Stimulated activated CD8-positive, alpha-beta memory T cell treated with anti-CD3 and anti-CD28 coated beads, Interleukin-2, amount 100 ng/mL, for 48 hours (primary cell): ENCODE data around the gene ZNF445.
A peak's percentile ranks its signal among the peaks of the same experiment; 100 is the strongest.
"Not testable (repeated sequence)": the region's sequence is repeated elsewhere in the genome, so short reads cannot be mapped to it uniquely, and the experiment has no call there.

Source experiments
- DNase-seq, 2 donors: peaks; one replicate each; pipeline ENCODE4 v3.0.0-alpha.2; 2020; ENCODE audit warnings: low read depth in 2 of 2

Gene ZNF445

GRCh38 chr3:44476181-44476611 is 1.3 kb downstream of the ZNF445 start:
- DNase-seq, result no peak

DNA sequence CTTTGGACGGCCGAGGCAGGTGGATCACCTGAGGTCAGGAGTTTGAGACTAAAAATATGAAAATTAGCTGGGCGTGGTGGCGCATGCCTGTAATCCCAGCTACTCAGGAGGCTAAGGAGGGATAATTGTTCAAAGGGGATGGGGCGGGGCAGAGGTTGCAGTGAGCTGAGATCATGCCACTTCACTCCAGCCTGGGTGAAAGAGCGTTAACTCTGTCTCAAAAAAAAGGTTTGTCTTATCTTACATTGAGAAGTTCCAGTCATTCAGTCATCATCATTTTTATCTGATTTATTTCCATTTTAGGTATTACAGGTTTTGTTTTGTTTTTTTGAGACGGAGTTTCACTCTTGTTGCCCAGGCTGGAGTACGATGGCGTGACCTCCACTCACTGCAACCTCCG is 2.6 kb downstream of the ZNF445 start:
- DNase-seq, result not testable (repeated sequence)

GRCh38 chr3:44470430-44470829 is 7.0 kb downstream of the ZNF445 start:
- DNase-seq, result no peak

DNA sequence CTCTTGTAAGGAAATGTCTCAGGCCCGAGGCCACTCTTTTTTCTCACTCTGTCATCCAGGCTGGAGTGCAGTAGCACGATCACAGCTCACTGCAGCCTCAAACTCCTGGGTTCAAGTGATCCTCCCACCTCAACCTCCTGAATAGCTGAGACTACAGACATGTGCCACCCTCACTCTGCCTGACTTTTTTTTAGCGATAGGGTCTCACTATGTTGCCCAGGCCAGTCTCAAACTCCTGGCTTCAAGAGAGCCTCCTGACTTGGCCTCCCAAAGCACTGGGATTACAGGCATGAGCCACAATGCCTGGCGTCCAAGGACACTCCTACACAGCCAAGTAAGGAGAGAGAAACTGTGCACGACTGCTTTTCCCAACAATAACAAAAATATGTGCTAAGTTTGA is 7.6 kb downstream of the ZNF445 start:
- no peak for DNase-seq

DNA sequence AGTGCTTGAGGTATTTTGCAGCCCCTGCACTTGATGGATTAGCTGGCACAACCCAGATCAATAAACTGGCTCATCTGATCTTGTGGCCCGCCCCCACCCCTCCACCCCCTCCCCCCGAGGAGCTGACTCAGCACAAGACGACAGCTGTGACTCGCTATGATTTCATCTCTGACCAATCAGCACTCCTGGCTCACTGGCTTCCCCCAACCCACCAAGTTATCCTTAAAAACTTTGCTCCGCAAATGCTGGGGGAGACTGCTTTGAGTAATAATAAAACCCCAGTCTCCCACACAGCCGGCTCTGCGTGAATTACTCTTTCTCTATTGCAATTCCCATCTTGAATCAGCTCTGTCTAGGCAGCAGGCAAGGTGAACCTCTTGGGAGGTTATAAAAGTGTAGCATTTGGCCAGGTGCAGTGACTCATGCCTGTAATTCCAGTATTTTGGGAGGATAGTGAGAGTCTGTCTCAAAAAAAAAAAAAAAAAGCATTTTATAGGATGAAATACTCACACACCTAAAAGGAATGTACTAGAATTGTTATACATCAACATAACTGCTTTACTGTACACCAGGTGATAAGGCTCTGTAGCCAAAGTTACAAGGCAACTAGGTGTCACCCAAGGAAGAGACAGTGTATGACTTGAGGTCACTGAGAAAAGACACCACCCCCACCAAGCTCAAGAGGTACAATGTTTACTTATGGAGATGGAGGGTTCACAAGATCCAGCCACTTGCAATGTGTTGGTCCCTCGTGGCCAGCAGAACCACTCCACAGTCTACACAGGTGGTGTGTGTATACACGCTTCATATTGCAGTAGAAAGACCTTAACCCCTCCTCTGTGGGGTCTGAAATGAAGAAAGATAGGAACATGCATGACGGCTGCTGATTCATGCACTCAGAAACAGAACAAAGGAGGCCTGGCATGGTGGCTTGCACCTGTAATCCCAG is 8.6 kb downstream of the ZNF445 start:
- peak; percentile 9 to 32 for DNase-seq

- not testable (repeated sequence) for DNase-seq
Observed at GRCh38 chr3:44468099-44468537, 9.4 kb downstream of the ZNF445 start.

DNA sequence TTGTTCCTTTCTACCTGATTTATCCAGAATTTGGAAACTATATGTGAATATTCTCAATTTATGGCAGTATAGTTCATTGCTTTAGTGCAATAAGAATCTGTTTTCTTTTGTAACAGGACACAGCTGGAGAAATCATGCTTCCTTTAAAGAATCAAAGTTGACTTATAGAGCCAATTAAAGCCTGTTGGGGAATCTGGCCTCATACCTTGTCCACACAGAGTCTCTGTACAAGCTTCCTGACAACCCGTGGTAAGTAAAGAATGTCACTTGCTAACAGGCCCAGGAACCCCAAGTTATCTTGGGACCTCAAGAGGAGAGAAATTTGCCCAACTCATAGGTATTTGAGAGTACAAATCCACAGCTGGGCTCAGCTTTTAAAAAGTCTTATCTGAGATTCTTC is 10.2 kb downstream of the ZNF445 start:
- DNase-seq, result no peak

DNA sequence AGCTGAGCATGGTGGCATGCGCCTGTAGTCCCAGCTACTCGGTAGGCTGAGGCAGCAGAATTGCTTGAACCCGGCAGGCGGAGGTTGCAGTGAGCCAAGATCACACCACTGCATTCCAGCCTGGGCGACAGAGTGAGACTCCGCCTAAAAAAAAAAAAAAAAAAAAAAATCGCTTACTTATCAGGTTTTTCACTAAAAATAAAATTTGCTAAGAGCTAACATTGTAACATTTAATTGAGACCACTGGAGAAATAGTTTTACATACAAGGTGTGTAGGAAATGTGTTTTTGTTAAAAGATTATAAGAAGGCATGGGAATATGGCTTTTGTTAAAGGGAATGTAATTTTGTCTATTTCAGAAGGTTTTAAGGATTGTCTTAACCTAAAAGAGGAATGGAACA is 12.6 kb downstream of the ZNF445 start:
- not testable (repeated sequence) for DNase-seq

- no peak for DNase-seq
Observed at GRCh38 chr3:44464509-44464908, 13.0 kb downstream of the ZNF445 start.

GRCh38 chr3:44460050-44460449 is 17.4 kb downstream of the ZNF445 start:
- not testable (repeated sequence) for DNase-seq

DNA sequence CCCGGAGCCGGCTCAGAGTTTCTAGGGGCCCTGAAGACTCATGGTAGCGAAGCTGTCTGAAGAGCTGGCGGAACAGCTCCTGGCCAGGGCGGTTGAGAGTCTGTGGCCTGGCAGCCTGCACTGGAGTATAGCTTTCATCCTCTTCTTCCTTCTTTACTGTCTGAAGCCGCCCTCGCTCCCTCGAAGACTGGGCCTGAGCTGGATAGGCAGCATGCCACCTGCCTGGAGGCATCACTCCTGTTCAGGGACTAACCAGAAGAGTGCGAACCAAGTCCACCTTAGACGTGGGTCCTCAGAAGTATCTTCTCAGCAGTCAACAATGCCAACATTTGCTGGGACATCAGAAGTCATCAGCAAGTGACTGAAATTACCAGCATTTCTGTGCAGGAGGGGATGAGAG is 22.2 kb downstream of the ZNF445 start:
- no peak for DNase-seq

GRCh38 chr3:44454258-44454657 is 23.2 kb downstream of the ZNF445 start:
- DNase-seq, result no peak

- DNase-seq, result no peak
Observed at GRCh38 chr3:44451441-44451840, 26.0 kb downstream of the ZNF445 start.

DNA sequence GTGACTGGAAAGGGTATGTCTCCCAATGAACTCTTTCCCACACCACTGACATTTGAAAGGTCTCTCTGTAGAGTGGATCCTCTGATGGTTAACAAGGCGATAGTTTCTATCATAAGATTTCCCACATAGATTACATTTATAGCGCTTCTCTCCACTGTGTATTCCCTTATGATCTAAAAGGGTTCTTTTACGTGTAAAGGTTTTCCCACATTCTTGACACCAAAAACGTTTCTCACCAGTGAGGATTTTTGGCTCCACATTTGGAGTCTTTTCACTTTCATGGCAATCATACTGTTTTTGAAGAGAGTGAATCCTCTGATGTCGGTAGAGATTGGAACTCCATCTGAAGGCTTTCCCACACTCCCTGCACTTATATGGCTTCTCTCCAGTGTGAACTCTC is 30.5 kb downstream of the ZNF445 start:
- DNase-seq, result no peak

DNA sequence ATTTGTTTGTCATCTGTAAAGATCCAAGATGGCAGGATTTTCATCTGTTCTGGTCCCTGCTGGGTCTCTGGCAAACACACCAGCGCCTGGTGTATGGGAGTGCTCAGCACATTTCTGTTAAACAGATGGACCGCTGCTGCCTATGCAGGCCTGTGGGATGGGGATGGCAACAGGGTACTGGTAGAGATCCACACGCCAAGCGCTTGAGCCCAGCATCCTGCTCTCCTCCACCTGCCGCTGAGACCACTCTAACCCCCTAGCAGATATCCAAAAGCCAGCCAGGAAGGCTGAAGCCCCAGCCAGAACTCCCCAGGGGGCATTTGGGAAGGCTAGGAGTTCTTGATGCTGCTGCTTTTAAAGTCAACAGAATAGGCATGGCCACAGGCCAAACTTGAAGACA is 31.7 kb downstream of the ZNF445 start:
- DNase-seq, result no peak

DNA sequence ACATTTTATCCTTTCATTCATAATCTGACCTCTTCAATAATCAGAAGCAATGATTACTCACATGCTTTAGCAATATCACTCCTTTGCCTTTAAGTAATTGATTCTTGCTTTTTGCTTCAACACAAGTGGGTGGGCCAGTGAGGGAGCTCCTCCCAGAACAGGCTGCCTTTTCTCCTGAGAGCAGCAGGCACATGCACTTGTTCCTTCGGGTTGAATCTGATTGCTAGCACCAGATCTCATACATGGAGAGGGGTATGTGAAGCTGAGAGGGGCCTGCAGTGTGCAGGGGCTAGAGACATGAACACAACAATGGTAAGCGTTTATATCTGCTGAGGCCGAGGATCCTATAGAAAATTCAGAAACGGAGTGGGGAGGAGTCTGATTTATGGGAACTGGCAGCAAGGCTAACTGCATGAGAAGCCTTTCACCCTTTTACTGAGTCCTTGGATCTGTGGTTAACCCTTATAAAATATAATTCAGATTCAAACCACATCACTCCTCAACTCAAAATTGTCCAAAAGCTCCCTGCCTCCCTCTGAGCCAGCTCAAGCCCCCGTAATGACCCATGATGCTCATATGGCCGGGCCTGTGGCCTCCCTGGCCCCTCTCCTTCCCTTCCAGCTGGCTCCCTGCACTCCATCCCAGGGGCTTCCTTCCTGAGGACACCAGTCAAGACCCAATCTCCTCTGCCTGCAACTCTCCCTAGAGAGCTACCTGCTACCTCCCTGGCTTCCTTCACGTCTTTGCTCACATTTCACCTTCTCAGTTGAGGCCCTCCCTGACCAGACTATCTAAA is 32.4 kb downstream of the ZNF445 start:
- DNase-seq, result no peak

DNA sequence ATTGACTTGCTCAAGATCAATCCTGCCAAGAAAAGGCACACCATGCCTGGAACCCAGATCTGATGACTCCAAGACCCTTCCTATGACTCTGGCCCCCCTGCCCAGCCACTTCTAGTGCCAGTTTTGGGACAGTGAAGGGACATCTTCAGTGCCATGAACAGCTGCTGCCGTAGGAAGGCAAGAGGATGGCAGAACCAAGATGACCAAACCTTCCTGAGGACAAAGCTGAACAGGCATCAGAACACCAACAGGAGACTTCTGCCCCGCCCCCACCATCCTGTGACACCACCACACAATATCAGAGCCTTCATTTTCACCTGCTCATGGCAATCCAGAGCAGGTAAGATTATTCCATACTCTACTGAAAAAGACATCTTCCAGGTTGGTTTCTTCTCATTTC is 33.0 kb downstream of the ZNF445 start:
- no peak for DNase-seq

DNA sequence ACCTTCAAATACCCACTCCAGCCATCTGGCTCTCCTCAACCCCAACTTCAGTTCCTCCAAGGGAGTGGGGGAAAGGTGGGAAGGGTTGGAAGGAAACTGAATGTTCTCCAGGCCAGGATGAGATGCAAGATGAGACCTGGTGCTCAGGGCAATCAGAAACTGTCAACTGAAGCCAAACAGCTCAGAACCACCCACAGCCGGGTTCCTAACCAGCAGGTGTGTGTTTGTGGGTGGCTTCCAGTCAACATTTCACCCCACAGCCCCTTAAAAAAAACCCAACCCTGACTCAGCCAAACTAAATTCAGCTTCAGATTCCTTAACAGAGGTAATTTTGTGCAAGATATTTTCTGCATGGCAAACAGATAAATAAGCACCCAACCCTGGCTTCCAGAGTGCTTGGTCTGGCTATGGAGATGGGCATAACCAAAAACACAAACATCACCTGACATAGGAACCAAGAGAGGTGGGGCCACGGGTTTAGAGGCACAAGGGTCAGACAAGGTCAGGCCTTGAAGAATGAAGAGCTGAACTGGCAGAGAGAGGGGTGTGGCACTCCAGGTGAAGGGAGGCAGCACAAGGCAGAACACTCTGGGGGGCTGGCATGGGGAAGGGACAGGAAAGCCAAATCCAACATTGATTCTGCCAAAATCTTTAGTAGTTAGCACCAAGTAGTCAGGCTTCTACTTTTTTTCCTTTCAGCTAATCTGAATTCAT is 34.7 kb downstream of the ZNF445 start:
- DNase-seq, result no peak

GRCh38 chr3:44439499-44440295 is 37.8 kb downstream of the ZNF445 start:
- DNase-seq, result peak; percentile 47 to 58

- DNase-seq, result no peak
Observed at GRCh38 chr3:44437800-44438199, 39.7 kb downstream of the ZNF445 start.

DNA sequence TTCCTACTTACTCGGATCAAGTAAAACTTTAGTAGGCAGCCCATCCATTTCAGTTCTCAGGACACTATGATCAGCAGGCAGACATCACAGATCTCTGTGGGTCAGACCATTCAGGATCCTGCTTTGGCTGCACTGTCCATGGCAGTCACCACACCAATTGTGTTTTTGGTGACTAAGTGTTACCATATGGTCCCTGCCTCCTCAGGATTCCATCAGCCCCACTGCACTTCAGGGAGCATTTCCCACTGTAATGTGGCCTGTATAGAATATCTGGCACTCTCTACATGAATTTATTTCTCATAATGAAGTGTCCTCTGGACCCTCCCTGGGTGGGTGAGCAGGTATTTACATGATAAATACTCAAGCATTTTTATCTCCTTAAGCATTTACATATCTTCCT is 41.3 kb downstream of the ZNF445 start:
- DNase-seq, result no peak
